Heart left ventricle (tissue), 16 donors: ENCODE results near the gene SNX8. TPM values are rescaled to one million over a fixed set of nuclear protein-coding genes. Genes with fewer than 3 reads are reported as not detected.

Experiments
- ATAC-seq, 4 donors: fragments of 200-7000 bp; cut with Tn5 transposase; one replicate each; pipeline ENCODE4 v1.9.1; 2020 to 2022; ENCODE audit warnings: moderate library complexity in 4 of 4, mild to moderate bottlenecking in 3 of 4, moderate number of reproducible peaks in 1 of 4
- DNase-seq, 5 donors: peaks; one replicate each; pipeline ENCODE4 v3.0.0-alpha.2; 2020
- H3K27ac ChIP-seq, 12 donors: fragments of 200-600 bp; sonication (generic) in 4 of 12; one replicate each; pipeline versions ENCODE4 v1.5.0 to v1.8.0; 2016 to 2022; ENCODE audit warnings: mild to moderate bottlenecking in 2 of 12
- H3K27me3 ChIP-seq, 9 donors: fragments of 200-600 bp; sonication (generic) in 2 of 9; one replicate each; pipeline versions ENCODE4 v1.5.1 to v1.8.0; 2016 to 2022; ENCODE audit warnings: mild to moderate bottlenecking in 3 of 9
- H3K36me3 ChIP-seq, 9 donors: fragments of 200-600 bp; sonication (generic) in 2 of 9; one replicate each; pipeline versions ENCODE4 v1.5.0 to v1.8.0; 2018 to 2022; ENCODE audit warnings: mild to moderate bottlenecking in 2 of 9
- H3K4me1 ChIP-seq, 12 donors: fragments of 200-600 bp; sonication (generic) in 4 of 12; one replicate each; pipeline versions ENCODE4 v1.5.0 to v1.8.0; 2016 to 2022; ENCODE audit warnings: mild to moderate bottlenecking in 3 of 12
- H3K4me3 ChIP-seq, 12 donors: fragments of 200-600 bp; sonication (generic) in 4 of 12; one replicate each; pipeline versions ENCODE4 v1.5.0 to v1.8.0; 2017 to 2022; ENCODE audit warnings: mild to moderate bottlenecking in 9 of 12, moderate library complexity in 4 of 12
- H3K9me3 ChIP-seq, 12 donors: fragments of 200-600 bp; sonication (generic) in 4 of 12; one replicate each; pipeline versions ENCODE4 v1.5.0 to v1.8.0; 2016 to 2022; ENCODE audit warnings: mild to moderate bottlenecking in 1 of 12
- CTCF ChIP-seq, 12 donors: fragments of 200-600 bp; sonication (generic) in 4 of 12; IDR thresholded peaks; one replicate each; pipeline versions ENCODE4 v1.5.0 to v1.8.0; 2018 to 2022; ENCODE audit warnings: antibody characterized with exemption in 12 of 12, mild to moderate bottlenecking in 5 of 12
- POLR2A ChIP-seq, 2 donors: fragments of 450-650 bp; IDR thresholded peaks; one replicate each; pipeline ENCODE4 v1.6.1; 2017; ENCODE audit warnings: antibody characterized with exemption in 2 of 2, mild to moderate bottlenecking in 2 of 2, moderate library complexity in 2 of 2
- WGBS, 4 donors: extraction: QIAGEN DNeasy Blood & Tissue Kit in 2 of 4; methylation state at CpG; one replicate each; pipeline versions ENCODE4 v1.1.5 to v1.1.7; 2013 to 2018; 5-methylcytosine and 5-hydroxymethylcytosine counted together
- intact Hi-C, 10 donors: fragments of 100-400 bp; cut with DNase I; formaldehyde crosslinking; loops; one replicate each; pipeline versions ENCODE4 v1.11.1 to v1.14.2; 2022
- polyA plus RNA-seq, 2 donors: library from polyadenylated mRNA; stranded (reverse); fragments of 200-250 nt; gene quantifications; one replicate each; pipeline ENCODE4 v1.2.3, GENCODE V29; 2013
- total RNA-seq, 9 donors: library from RNA; depleted of rRNA in 2 of 9; stranded (reverse); fragments of >200 nt in 2 of 9; fragmentation: NEBNext Ultra II Directional in 3 of 9; extraction: Animal tissue kit (Norgen Biotek cat#: 25700) in 3 of 9; gene quantifications; one replicate each; pipeline versions ENCODE4 v1.1.0 to v1.2.4, GENCODE V29; 2016 to 2023
- donor health status: ischemic (EF 13 %, LVEDD 7.1; RV severe dilation, severe dysfunction).
- donor health status: healthy with polysubstance abuse.
- donor health status: DM: no; HTN: yes; CAD: no.
- donor health status: DM: no; HTN: no; CAD: no.
- donor health status: ischemic (EF 25% LVEDD 6.9; RV normal size, moderate dysfunction).
- donor health status: ischemic (EF 25% LVEDD 5.7; RV mildly dilated, moderate dysfunction).
- donor health status: healthy.
- donor health status: DM: yes; HTN: yes; CAD: no.
- donor health status: ischemic (EF 35%, LVEDD 5.7; RV mildly dilated, moderate dysfunction).
- donor health status: nonischemic (EF 11% LVEDD 7.7; RV severe dilation, severe dysfunction).
- donor health status: DM: yes; HTN: yes; CAD: no.
- donor health status: PGD.
- donor health status: ischemic (EF 29% LVEDD 5.4; RV normal size, mild dysfunction).
- donor health status: nonischemic (EF 23%, LVEDD 6.1; RV moderate dilation, normal function).

SNX8 gene
- total and polyA plus RNA-seq, 11 donors: 5.4 to 44.6 (median 19.4) TPM

- TF ChIP-seq CTCF (IDR thresholded peaks at IDR 0.05) (peak in 1 of 12 donors; percentile 22), POLR2A (IDR thresholded peaks at IDR 0.05) (peak in 1 of 2 donors; percentile 58)
- Histone ChIP-seq H3K27ac (peak within 1 kb of the TSS in 11 of 12 donors; percentile 26 to 81 (median 68)), H3K9me3 (no peaks in the 10 kb centered on the region), H3K4me3 (peak within 1 kb of the TSS; percentile 80 to 100 (median 91)), H3K36me3 (peaks cover 0 to 33% (median 26%) of the 10 kb centered on the region in 9 donors), H3K4me1 (peaks cover 0 to 61% (median 17%) of the 10 kb centered on the region in 12 donors), H3K27me3 (no peaks in the 10 kb centered on the region)
- ATAC-seq: peak; percentile 67 to 94 (median 91)
- intact Hi-C loops: loop anchor here in 4 of 10 donors (1.0 to 10.0 kb wide), 4 partner anchors 70 to 113 kb away; partner anchors contain the start of genes SNX8 (in 3 of the 4) and EIF3B (in 2 of the 4)
- peak; percentile 82 to 92 (median 84) for DNase-seq
- WGBS, 4 donors: 1% methylated on average over 63 to 81 of the region's 81 CpGs
Observed at GRCh38 chr7:2241580-2242540, 72.4 kb downstream of the SNX8 start, which contains the start of the genes MRM2 and NUDT1. Gene MRM2 (minus strand): TSS chr7:2242205. CDS start chr7:2242169, 36 bp downstream. Gene NUDT1 (plus strand): TSS chr7:2242226. CDS start chr7:2244575, 2,349 bp downstream.

- WGBS, 4 donors: 95 to 98% (median 96%) methylated on average over 17 of the region's 17 CpGs
- intact Hi-C loops: no loop called here
- Histone ChIP-seq H3K4me1 (peaks cover 0 to 51% (median 17%) of the 10 kb centered on the region in 12 donors), H3K4me3 (no peak overlapping the region), H3K9me3 (no peaks in the 10 kb centered on the region), H3K36me3 (peaks cover 0 to 58% (median 43%) of the 10 kb centered on the region in 9 donors), H3K27ac (no peak overlapping the region), H3K27me3 (no peaks in the 10 kb centered on the region)
- TF ChIP-seq CTCF (IDR thresholded peaks at IDR 0.05) (no peak), POLR2A (IDR thresholded peaks at IDR 0.05) (no peak)
- DNase-seq (no peak), ATAC-seq (no peak)
Observed at GRCh38 chr7:2239242-2239641, 75.0 kb downstream of the SNX8 start.

GRCh38 chr7:2237109-2237602 lies 77.1 kb downstream of the SNX8 start:
- Histone ChIP-seq H3K27me3 (no peaks in the 10 kb centered on the region), H3K4me3 (no peak overlapping the region), H3K36me3 (peaks cover 0 to 62% (median 46%) of the 10 kb centered on the region in 9 donors), H3K27ac (peak overlapping the region in 7 of 12 donors; percentile 20 to 88 (median 38)), H3K4me1 (peaks cover under 1 to 50% (median 19%) of the 10 kb centered on the region in 12 donors), H3K9me3 (no peaks in the 10 kb centered on the region)
- TF ChIP-seq CTCF (IDR thresholded peaks at IDR 0.05): no peak
- TF ChIP-seq POLR2A (IDR thresholded peaks at IDR 0.05): no peak
- intact Hi-C loops: no loop called here
- DNase-seq (peak in 4 of 5 donors; percentile 44 to 64 (median 49)), ATAC-seq (peak in 2 of 4 donors; percentile 27)
- whole genome bisulfite sequencing, 4 donors: 82 to 86% (median 85%) methylated on average over 12 of the region's 12 CpGs
